B cell (primary cell): ENCODE results near the gene MSL3.

Experiments used
- EZH2 ChIP-seq: IDR thresholded peaks from 2 replicates; pipeline ENCODE4 v1.6.1; 2012; ENCODE audit warnings: borderline replicate concordance, low read depth, mild to moderate bottlenecking, moderate library complexity, low read length; ENCODE audit not compliant: insufficient read depth, poor library complexity, severe bottlenecking
- TF ChIP-seq, protein P1 (sequence below): fragments of 200-600 bp; IDR thresholded peaks from one replicate; pipeline ENCODE4 v1.8.0; 2022; ENCODE audit warnings: antibody characterized with exemption, mild to moderate bottlenecking

DNA sequence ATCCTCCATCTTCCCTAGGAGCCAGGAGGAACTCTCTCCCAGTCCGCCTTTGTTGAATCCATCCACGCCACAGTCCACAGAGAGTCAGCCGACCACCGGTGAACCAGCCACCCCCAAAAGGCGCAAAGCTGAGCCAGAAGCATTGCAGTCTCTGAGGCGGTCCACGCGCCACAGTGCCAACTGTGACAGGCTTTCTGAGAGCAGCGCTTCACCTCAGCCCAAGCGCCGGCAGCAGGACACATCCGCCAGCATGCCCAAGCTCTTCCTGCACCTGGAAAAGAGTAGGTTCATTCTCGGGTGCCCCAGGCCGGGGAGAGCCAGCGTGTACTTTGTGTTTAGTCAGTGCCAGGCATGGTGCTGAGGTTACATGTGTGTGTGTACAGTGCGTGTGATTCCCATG is 7.4 kb downstream of the MSL3 start:
- TF ChIP-seq EZH2, result no peak
- TF ChIP-seq, protein P1, sequence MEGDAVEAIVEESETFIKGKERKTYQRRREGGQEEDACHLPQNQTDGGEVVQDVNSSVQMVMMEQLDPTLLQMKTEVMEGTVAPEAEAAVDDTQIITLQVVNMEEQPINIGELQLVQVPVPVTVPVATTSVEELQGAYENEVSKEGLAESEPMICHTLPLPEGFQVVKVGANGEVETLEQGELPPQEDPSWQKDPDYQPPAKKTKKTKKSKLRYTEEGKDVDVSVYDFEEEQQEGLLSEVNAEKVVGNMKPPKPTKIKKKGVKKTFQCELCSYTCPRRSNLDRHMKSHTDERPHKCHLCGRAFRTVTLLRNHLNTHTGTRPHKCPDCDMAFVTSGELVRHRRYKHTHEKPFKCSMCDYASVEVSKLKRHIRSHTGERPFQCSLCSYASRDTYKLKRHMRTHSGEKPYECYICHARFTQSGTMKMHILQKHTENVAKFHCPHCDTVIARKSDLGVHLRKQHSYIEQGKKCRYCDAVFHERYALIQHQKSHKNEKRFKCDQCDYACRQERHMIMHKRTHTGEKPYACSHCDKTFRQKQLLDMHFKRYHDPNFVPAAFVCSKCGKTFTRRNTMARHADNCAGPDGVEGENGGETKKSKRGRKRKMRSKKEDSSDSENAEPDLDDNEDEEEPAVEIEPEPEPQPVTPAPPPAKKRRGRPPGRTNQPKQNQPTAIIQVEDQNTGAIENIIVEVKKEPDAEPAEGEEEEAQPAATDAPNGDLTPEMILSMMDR, result no peak
